Activated CD4-positive, alpha-beta T cell treated with anti-CD3 and anti-CD28 coated beads, Interleukin-2, amount 50 U/mL, for 16 hours (primary cell): ENCODE measurements around the gene LRRFIP2.
A peak's percentile ranks its signal among the peaks of the same experiment; 100 is the strongest.
"Not testable (repeated sequence)": the region's sequence is repeated elsewhere in the genome, so short reads cannot be mapped to it uniquely, and the experiment has no call there.

Experiments
- DNase-seq: peaks from one replicate; pipeline ENCODE4 v3.0.0-alpha.2; 2020

LRRFIP2 gene, protein sequence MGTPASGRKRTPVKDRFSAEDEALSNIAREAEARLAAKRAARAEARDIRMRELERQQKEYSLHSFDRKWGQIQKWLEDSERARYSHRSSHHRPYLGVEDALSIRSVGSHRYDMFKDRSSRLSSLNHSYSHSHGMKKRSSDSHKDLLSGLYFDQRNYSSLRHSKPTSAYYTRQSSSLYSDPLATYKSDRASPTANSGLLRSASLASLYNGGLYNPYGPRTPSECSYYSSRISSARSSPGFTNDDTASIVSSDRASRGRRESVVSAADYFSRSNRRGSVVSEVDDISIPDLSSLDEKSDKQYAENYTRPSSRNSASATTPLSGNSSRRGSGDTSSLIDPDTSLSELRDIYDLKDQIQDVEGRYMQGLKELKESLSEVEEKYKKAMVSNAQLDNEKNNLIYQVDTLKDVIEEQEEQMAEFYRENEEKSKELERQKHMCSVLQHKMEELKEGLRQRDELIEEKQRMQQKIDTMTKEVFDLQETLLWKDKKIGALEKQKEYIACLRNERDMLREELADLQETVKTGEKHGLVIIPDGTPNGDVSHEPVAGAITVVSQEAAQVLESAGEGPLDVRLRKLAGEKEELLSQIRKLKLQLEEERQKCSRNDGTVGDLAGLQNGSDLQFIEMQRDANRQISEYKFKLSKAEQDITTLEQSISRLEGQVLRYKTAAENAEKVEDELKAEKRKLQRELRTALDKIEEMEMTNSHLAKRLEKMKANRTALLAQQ

GRCh38 chr3:37174532-37175126 lies at the start of gene LRRFIP2:
TSS of gene LRRFIP2 (minus strand) at chr3:37174582. CDS start at chr3:37148983, 25,599 bp downstream.
- DNase-seq, result peak; percentile 84

- DNase-seq, result no peak
Observed at GRCh38 chr3:37223576-37223975, 49.2 kb upstream of the LRRFIP2 start.

DNA sequence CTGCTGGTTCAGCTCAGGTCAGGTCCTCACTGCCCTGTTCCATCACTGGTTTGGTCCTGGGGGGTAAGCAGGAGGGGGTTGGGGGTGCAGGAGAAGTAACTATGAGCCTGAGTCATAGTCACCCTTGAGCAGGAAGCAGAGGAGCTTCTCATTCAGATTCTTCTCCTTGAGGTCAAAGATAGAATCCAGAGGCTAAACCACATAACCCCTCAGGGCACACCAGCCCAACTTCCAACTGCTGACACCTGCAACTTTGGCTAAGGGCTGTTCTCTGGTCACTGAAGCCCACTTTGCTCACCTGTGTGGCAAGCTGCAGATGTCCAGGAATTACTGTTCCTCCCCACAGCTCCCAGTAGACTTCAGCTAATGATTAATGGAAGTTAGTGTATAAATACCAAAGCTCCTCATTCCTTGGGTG lies 48.8 kb upstream of the LRRFIP2 start:
- DNase-seq, result peak; percentile 15

DNA sequence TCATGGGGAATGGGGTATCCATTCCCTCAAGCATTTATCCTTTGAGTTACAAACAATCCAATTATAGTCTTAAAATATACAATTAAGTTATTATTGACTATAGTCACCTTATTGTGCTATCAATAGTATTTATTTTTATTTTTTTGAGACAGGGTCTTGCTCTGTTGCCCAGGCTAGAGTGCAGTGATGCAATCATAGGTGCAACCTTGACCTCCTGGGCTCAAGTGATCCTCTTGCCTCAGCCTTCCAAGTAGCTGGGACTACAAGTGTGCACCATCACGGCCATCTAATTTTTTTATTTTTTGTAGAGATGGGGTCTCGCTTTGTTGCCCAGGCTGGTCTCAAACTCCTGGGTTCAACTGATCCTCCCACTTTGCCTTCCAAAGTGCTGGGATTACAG lies 48.2 kb upstream of the LRRFIP2 start:
- not testable (repeated sequence) for DNase-seq

GRCh38 chr3:37221407-37221806 lies 47.0 kb upstream of the LRRFIP2 start:
- no peak for DNase-seq

- no peak for DNase-seq
Observed at GRCh38 chr3:37219266-37219665, 44.9 kb upstream of the LRRFIP2 start.

GRCh38 chr3:37218206-37218605 lies 43.8 kb upstream of the LRRFIP2 start:
- DNase-seq, result no peak

- no peak for DNase-seq
Observed at GRCh38 chr3:37217098-37217849, 42.9 kb upstream of the LRRFIP2 start.

GRCh38 chr3:37216597-37217097 lies 42.3 kb upstream of the LRRFIP2 start:
- DNase-seq, result peak; percentile 5

- DNase-seq, result no peak
Observed at GRCh38 chr3:37214076-37214475, 39.7 kb upstream of the LRRFIP2 start.

DNA sequence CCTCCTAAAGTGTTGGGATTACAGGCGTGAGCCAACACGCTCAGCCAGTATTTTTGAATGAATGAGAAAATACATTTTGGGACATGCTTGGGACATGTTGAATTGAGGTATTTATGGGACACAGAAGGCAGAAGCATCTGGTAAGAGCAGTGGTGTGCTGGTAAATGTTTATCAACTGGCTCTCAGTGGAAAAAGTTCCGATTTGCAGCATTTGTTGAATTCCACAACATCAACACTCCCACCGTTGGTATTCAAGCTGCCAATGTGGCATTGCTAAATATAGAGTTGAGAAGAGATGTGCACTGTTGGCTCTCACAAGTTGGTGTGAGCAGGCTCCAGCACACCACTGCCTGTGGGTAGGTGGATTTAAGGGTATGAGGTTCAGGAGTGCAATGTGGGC lies 35.8 kb upstream of the LRRFIP2 start:
- DNase-seq, result no peak

DNA sequence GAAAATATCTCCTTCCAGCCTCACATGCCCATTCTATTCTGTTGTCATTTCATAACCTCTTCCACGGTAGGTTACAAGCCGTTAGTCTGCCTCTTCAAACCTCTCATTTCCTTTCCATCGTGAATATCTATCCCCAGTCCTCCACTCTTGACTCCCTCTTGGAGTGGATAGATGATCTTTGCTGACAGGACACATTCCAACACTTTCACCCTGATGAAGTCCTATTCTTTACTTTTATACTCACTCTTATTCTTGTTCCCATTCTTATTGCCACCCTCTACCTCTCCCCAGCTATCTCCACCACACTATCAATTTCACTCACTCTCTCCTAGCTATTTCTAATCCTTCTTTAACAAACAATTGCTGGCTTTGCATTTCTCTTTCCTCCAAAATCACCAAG lies 34.2 kb upstream of the LRRFIP2 start:
- DNase-seq, result not testable (repeated sequence)

DNA sequence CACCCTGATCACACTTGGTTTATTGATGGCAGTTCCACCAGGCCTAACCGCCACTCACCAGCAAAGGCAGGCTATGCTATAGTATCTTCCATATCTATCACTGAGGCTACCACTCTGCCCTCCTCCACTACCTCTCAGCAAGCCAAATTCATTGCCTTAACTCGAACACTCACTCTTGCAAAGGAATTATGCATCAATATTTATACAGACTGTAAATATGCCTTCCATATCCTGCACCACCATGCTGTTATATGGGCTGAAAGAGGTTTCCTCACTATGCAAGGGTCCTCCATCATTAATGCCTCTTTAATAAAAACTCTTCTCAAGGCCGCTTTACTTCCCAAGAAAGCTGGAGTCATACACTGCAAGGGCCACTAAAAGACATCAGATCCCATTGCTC lies 33.6 kb upstream of the LRRFIP2 start:
- not testable (repeated sequence) for DNase-seq

DNA sequence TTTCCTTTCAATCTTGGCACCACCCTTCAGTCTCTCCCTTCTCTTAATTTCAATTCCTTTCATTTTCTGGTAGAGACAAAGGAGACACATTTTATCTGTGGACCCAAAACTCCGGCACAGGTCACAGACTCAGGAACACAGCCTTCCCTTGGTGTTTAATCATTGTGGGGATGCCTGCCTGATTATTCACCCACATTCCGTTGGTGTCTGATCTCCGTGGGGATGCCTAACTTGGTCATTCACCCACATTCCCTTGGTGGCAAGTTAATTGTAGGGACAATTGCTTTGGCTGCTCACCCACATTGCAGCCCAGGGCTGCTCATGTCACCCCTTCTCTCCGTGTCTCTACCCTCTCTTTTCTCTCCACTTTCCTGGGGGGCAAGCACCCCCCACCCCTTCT lies 31.7 kb upstream of the LRRFIP2 start:
- DNase-seq, result not testable (repeated sequence)

- no peak for DNase-seq
Observed at GRCh38 chr3:37204314-37204713, 29.9 kb upstream of the LRRFIP2 start.

GRCh38 chr3:37202035-37202434 lies 27.7 kb upstream of the LRRFIP2 start:
- no peak for DNase-seq

- no peak for DNase-seq
Observed at GRCh38 chr3:37200141-37200540, 25.8 kb upstream of the LRRFIP2 start.

GRCh38 chr3:37198996-37199395 lies 24.6 kb upstream of the LRRFIP2 start:
- no peak for DNase-seq

- DNase-seq, result no peak
Observed at GRCh38 chr3:37198547-37198946, 24.2 kb upstream of the LRRFIP2 start.

GRCh38 chr3:37197810-37198371 lies 23.5 kb upstream of the LRRFIP2 start:
- no peak for DNase-seq

DNA sequence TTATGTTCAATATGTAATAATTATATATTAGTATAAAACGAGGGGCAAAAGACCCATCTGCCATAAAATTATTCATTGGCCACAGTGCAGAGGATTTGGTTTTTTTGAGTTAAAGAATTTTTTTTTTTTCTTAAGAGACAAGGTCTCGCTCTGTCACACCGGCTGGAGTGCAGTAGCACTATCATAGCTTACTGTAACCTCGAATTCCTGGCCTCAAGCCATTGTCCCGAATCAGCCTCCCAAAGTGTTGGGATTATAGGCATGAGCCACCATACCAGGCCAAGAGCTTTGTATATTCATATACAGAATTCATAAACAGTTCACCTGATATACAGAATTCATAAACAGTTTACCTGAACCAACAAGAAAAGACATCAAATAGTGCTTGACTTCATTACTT lies 20.2 kb upstream of the LRRFIP2 start:
- no peak for DNase-seq

DNA sequence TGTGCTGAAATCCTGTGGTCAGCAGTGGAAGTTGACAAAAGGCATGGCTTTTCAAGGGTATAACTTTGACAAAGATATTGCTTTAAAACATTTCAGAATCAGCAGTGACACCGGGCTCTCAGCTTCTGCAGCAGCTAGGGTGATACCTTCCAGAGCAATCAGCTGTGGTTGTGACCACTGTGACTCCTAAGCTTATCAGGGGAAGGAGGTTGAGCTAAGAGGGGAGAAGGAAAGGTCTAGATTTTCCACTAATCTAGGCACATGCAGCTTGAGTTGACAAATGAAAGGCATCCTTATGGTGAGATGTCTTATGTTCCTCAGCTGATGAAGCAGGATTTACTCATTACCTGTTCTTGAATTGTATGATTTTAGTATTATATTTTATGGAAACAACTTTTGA lies 16.3 kb upstream of the LRRFIP2 start:
- no peak for DNase-seq

DNA sequence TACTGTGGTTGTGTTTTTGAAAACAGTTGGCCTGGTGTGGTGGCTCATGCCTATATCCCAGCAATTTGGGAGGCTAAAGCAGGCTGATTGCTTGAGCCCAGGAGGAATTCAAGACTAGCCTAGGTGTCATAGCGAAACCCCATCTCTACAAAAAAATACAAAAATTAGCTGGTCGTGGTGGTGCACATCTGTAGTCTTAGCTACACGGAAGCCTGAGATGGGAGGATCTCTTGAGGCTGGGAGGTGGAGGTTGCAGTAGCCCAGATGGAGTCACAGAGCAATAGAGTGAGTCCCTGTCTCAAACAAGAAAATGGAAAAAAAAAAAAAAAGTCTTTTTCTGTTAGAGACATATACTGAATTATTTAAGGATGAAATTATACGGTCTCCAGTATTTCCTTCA lies 14.7 kb upstream of the LRRFIP2 start:
- DNase-seq, result no peak
